Smooth muscle cell of the brain vasculature (primary cell): ENCODE results near the gene GLB1L.
A peak's percentile ranks its signal among the peaks of the same experiment; 100 is the strongest.

Experiments
- DNase-seq: peaks from one replicate; pipeline ENCODE4 v3.0.0-alpha.2; 2012; ENCODE audit warnings: low read depth, low spot score

The GLB1L gene

DNA sequence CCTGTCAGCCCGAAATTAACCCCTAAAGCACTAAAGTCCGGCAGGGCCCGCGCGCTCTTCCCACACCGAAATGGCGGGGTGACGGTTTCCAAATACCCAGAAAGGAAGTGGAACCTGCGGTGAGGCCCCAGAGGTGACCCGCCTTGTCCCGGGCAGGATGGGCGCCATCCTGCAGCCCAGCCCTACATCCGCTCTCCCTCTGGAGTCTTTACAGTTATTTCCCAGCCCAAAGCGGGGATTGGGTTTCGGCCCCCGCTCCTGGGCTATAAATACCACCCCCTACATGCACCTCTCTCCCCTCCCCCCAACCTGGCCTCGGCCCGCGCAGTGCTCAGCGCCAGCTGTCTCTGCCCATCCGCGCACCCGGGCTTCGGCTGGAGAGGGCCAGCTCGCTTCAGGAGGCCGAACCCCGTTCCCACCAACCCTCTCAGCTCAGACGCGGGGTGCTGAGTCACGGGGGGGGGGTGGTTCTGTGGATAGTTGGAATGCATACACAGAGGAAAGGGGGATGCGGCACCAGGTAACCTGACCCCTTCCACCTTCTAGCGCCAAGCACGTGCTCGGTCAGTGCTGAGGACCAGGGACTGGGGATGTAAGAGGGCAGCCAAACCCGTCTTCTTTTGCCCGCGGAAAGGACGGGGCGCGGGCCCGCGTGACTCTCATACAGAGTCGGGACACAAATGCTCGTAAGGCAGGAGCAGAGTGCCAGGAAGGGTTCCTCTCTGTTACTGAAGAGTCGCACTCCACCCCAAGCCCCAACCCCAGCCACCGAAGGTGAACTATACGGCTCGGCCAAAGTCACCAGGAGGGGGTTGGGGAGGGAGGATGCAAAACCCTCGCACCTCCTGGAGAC, 7.9 kb upstream of the GLB1L start, which contains the start of gene TUBA4B:
TUBA4B (plus strand) TSS at position 344 of the 853 bp plus-strand sequence; CDS start at position 509, 165 bp downstream.
- DNase-seq: no peak

DNA sequence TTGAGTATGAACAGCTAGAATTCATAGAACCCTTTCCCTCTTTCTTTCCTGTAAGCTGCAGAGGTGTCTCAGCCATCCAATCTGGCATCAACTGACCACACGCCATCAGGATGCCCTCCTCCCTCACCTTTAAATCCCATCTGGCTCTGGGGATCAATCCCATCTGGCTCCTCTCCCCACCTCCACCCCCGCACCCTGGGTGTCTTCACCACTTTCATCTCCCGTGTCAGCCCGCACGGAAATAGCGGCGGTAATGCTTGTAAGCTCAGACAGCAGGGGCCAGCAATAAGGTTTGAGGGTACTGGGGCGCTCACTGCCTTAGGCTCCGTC, 7.3 kb upstream of the GLB1L start:
- DNase-seq: no peak

DNA sequence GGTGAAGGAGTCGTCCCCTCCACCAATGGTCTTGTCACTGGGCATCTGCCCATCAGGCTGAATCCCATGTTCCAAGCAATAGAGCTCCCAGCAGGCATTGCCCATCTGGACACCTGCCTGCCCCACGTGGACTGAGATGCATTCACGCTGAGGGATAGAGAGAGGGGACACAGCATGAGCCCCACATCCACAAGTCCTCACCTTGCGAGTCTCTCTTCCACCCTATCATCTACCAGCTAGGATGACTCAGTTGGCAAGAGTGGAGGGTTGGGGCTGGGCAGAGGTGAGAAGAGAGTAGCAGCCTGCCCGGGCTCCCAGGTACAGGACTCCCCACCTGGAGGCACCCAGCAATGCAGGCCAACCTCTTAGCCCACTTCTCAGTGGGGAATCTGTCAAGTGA, 6.8 kb upstream of the GLB1L start:
- no peak for DNase-seq

DNA sequence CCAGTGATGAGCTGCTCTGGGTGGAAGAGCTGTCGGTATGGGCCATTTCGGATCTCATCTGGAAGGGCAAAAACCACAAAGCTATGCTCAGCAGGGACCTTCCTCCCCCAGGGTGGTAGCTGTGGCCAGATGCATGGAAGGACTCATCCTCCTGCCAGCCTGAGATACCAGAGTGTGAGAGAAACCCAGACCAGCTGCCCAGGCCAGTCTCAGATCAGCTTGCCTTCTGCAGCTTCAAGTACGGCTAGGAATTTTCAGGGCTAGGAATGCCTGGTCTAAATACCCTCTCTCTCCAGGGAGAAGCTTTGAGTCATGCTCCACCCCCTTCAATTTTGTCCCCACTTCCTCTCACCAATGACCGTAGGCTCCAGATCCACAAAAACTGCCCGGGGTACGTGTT, 6.4 kb upstream of the GLB1L start:
- DNase-seq: no peak

DNA sequence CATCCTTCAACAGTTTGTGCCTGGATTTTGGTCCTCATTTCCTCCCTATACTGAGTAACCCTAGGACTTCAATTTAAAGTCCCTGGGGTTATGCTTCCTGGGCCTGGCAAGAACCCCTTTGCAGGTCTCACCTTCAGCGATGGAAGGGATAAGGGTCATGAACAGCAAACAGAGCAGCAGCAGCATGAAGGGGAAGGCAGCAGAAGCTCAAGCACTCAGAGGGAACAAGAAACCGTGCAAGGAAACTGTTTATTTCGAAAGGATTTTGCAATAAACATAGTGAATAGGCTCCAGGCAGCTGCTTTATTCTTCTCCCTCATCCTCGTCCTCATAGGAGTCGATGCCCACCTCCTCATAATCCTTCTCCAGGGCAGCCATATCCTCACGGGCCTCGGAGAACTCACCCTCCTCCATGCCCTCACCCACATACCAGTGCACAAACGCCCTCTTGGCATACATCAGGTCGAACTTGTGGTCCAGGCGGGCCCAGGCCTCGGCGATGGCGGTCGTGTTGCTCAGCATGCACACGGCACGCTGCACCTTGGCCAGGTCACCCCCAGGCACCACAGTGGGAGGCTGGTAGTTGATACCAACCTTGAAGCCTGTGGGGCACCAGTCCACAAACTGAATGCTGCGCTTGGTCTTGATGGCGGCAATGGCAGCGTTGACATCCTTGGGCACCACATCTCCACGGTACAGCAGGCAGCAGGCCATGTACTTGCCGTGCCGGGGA, 5.0 kb upstream of the GLB1L start:
- no peak for DNase-seq

DNA sequence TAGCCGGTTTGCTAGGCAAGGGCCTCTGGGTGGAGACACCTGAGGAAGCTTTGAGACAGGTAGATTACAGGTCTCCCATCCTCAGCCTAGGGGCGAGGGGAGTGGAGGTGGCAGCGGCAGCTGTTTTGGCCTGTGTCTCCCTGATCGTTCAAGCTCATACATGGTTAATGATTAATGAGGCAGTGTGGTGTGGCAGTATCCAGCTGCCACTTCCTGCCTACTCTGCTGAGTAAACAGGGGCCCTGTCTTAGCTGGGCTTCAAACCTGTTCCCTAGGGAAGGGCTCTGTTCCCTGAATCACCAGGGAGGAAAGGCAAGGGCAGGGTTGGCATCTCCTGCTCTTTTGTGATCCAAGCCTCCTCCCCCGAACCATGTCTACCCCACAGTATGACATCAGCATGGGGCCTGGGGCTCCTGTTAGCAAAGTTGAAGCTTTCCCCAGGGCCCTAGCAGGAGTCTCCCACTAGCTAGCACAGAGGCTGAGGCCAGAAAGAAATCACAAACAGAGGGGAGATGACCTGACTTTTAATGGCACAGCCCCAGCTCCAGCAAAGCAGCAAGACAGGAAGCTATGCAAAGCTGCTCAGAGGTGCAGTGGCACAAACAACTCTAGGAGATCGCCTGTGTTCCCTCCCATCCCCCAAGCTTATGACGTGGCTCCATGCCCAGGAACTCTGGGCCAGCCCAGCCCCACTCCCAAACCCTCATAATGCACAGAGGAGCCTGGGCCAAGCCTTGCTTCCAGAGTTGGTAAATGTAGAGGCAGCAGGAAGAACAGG, 4.1 kb upstream of the GLB1L start:
- DNase-seq: no peak

DNA sequence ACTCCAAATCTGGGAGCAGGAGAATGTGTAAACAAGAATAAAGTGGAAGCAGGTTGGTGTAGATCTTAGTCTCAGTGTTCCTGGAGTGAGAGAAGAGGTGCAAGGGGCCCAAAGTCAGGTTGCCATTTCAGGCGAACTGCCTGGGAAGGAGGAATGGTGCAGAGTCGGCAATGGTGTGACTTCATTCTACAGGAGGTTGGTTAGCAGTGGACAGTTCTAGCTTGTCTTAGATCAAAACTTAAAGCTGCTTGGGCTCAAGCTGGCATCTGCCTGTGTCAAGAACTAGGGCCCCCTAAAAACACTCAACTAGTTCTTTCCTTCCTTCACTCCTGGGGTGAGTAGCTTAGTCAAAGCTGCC, 3.6 kb upstream of the GLB1L start:
- DNase-seq: no peak

DNA sequence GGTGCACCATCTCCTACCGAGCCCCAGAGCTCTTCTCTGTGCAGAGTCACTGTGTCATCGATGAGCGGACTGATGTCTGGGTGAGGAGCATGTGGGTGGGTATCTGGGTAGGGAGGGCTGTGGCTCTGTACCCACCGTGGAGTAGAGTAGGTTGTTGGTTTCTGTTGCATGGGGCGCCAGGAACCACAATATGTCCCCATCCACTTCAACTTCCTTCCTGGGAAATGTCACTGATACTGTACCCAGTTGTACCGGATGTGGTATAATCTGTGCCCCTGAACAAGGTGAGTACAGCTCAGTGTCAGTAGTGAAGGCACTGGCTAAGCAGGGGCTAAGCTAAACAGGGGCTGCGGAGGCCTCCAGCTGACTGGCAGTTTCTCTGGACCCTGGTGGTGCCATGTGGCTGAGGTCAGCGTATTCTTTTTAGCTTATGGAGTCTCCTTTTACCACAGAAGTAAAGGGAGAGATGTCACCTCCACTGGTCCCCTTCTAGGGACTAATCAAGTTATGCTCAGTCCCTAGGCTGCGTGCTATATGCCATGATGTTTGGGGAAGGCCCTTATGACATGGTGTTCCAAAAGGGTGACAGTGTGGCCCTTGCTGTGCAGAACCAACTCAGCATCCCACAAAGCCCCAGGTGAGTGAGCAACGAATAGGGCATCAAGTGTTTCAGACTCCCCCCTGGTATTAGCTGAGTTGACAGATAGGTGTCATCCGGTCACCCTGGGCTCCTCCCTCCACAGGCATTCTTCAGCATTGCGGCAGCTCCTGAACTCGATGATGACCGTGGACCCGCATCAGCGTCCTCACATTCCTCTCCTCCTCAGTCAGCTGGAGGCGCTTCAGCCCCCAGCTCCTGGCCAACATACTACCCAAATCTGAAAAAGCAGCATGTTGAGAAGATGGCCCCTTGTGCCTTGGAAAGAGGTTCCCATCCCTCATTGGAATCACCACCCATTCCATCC, 2.7 kb upstream of the GLB1L start:
- no peak for DNase-seq

DNA sequence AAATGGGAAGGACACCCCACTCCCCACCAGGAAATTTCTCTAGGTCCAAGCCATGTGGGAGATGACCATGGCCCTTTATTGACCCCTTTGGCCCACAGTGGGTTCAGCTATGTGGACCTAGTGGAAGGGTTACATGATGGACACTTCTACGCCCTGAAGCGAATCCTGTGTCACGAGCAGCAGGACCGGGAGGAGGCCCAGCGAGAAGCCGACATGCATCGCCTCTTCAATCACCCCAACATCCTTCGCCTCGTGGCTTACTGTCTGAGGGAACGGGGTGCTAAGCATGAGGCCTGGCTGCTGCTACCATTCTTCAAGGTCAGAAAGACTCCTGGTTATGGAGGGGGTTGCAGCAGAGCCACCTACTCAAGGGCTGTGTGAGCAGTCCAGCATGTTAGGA, 1.3 kb upstream of the GLB1L start:
- no peak for DNase-seq

DNA sequence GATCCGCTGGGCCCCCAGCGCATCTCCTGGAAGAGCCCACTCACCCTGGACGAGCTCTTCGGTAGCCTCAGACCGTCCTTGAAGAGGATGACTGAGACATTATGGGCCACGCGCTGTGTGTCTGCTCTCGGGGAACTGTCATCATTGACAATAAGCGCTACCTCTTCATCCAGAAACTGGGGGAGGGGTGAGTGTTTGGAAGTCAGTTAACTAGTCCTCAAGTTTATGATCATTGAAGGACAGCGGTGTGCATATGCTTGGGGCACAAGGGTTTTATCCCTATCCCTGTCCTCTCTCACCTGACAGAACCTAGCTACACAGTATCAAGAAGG, 621 bp upstream of the GLB1L start:
- DNase-seq: no peak

DNA sequence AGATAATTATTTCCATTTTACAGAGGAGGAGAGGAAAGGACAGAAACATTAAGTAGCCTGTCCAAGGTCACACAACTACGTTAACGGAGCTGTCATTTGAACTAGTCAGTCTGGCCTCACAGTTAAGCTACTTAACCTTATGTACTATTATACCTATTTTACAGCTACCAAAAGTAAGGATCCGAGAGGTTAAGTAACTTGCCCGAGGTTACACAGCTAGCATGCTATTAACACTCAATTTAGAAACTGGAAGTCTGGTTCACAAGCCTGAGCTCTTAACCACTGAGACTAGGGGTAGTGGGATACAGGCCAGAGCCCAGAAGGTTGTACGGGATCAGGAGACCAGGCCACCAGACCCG, 476 bp downstream of the GLB1L start:
- no peak for DNase-seq

DNA sequence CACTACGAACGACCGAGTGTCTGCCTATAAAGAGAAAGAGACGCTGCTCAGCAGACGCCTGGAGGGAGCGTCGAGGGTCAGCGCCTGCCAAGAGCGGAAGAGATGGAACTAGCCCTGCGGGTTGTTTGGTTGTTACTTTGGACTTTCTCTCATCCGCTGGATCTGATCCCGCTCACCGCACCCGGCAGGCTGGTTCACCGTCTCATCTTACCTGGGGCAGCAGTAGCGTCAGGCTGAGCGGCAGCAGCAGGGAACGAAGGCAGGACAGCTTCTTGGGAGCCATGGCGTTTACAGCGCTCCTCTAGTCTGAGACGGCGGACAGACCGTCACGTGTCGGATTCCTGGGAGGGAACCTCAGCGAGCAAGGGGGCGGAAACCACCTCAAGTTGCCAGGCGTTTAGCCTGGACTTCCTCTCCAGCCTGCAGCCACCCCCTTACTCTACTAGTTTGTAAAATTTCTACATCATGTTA, 1.9 kb downstream of the GLB1L start:
- no peak for DNase-seq

DNA sequence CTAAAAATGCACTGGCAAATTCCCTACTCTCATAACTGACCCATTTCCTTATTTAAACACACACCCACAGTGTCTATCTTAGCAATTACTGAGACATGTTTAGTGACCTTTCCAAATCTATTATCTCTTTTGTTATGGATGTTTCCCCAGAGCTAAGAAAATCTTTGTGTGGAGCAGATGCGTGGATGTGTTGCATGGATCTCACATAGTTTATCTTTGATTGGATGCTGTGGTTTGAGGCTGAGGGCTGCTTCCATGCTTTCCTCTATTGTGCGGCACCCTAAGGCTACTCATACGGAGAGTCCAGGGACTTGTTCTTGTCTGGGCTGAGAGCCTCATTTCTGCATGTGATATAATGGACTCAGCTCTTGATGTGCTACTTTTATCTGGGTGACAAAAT, 10.9 kb downstream of the GLB1L start:
- no peak for DNase-seq

DNA sequence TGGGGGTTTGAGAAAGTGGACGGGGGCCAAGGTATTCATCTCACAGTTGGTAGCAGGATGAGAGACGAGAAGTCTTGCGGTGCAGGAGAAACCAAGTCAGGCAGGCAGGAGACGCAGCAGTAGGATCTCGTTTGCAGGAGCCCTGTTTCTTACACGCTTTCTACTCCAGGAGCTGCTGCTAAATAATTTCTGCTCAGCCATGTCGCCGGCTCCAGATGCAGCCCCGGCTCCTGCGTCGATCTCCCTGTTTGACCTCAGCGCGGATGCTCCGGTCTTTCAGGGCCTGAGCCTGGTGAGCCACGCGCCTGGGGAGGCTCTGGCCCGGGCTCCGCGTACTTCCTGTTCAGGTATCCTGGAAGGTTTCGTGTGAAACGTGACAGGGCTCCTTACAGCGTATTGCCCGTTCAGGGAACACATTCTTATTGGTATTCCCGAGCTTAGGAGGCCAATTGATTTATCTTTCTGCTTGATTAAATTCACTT, 15.1 kb downstream of the GLB1L start:
- no peak for DNase-seq

DNA sequence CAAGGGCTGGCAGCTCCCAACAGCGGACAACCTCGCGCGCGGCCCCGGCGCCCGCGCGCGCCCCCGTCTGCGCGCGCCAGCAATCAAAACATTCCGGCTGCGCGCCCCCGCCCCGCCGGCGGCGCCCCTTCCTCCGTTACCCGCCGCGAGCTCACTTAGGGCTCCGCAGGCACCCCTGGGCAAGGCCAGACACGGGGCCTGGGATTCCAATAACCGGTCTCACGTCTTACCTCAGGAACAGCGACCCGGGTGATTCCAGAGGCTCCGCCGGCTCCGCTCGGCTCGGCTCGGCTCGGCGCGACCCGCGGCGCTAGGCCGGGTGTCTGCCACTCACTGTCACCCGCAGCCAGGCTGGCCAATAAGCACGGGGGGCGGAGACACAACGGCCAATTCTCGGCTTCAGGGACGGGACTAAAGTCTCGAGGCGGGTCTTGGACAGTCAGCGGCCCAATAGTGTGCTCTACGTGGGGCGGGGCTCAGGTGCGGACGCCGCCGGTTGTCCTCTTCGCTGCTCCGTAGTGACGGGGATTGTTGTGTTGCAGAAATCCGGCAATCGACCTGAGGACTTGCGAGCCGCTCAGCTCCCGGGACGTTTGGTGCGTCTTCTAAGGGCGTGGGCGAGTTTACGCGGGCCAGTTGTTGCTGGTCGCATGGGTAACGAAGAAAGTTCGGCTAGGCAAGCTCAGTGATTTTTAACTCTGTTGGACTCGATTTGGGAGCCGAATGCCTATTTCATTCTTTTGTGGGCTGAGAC, 15.8 kb downstream of the GLB1L start, which contains the start of the genes ANKZF1 and ATG9A:
ANKZF1 (plus strand) TSS at position 502 of the 754 bp plus-strand sequence. CDS start 452 bp downstream, outside the sequence.
ATG9A (minus strand) TSS at position 332 of the 754 bp plus-strand sequence. CDS start 1,612 bp downstream, outside the sequence.
- peak; percentile 94 for DNase-seq

DNA sequence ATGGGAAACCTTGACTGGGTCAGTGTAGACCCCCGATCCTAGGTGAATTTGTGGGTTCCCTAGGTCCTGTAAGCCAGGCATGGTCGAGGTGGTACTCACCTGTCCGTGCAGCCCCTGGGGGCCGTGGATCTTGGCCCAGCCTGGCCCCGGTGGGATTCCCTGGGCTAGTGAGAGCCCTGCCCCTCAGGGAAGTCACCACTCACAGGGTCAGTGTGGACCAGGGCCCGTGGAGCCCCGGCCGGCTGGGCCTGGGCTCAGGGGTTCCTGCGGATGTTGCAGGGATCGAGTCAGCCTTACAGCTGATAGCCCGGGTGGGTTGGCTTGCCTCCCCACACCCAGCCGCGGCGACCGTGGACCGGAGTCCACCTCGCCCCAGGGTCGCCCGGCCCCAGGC, 16.3 kb downstream of the GLB1L start:
- DNase-seq: no peak

DNA sequence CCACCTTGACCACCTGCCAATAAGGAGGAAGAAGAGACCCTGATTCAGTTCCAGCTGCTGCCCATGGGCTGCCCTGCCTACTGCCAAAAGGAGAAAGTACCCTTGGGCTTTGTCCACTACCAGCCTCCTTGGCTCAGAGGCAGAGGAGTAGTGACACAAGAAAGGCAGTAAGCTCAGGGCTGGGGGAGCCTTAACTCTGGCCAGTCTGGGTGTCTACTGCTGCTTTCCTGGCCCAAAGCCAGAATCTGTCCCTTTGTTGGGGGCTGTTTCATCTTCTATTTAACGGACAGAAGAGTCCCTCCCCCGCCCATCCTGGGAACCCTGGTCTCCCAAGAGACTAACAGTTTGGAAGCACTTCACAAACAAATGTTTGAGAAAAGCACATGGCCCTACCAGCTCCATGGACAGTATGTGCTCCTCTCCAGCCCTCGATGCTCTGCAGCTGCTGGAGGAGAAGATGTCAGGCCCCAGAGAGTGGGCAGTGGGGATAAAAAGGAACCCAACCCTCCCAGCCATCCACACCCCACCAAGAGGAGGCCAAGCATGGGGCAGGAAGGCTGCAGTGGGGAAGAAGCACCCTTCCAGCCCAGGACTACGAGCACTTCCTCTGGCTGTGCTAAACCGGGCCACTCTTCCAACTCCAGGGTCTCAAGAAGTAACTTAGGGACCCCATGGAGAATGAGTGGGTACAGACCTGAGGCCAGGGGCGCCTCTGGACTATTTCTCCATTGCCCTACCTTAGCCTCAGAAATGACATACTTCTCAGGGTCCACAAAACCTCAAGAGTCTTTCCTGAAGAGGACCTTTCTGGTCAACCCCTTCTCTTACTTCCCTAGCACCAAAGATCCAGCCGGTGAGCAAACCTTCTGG, 17.0 kb downstream of the GLB1L start:
- DNase-seq: no peak

DNA sequence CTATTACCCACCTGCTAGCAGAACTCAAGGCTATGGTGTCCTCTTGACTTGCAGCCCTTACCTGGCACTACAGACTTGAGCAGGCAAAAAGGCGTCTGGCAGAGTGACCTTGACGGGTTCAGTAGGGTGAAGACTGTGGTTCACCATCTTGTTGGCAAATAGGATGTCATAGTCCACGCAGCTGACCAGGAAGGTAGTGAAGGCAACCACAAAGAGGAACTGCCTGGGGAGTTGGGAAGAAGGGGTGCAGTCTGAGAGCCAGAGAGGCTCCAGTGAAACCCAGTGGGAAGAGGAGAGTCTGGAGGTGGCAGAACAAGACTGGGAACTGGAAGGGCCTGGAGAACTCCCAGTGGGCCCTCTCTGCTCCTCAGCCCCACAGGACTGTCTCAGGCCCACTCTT, 19.9 kb downstream of the GLB1L start:
- DNase-seq: no peak
